Measurements from ENCODE around the gene SEC14L1.
A peak's percentile ranks its signal among the peaks of the same experiment; 100 is the strongest.

Gene SEC14L1

GRCh38 chr17:77117415-77117814 is 23.4 kb upstream of the SEC14L1 start:
- no peak for DNase-seq

- no peak for DNase-seq
Measured at GRCh38 chr17:77118251-77118928, 22.4 kb upstream of the SEC14L1 start.

- no peak for DNase-seq
Measured at GRCh38 chr17:77119668-77120301, 21.0 kb upstream of the SEC14L1 start.

- no peak for DNase-seq
Measured at GRCh38 chr17:77120868-77121267, 19.9 kb upstream of the SEC14L1 start.

GRCh38 chr17:77124192-77124889 is 16.4 kb upstream of the SEC14L1 start:
- DNase-seq: no peak

GRCh38 chr17:77125432-77125901 is 15.3 kb upstream of the SEC14L1 start:
- DNase-seq: no peak

- DNase-seq: no peak
Measured at GRCh38 chr17:77126519-77126918, 14.2 kb upstream of the SEC14L1 start.

GRCh38 chr17:77127735-77128361 is 12.9 kb upstream of the SEC14L1 start:
- peak; percentile 59 to 71 for DNase-seq

- DNase-seq: no peak
Measured at GRCh38 chr17:77128896-77129567, 11.7 kb upstream of the SEC14L1 start.

GRCh38 chr17:77129568-77130301 is 11.0 kb upstream of the SEC14L1 start:
- DNase-seq: no peak

- DNase-seq: no peak
Measured at GRCh38 chr17:77130525-77130924, 10.2 kb upstream of the SEC14L1 start.

GRCh38 chr17:77131904-77132303 is 8.9 kb upstream of the SEC14L1 start:
- no peak for DNase-seq

- no peak for DNase-seq
Measured at GRCh38 chr17:77132411-77133086, 8.2 kb upstream of the SEC14L1 start.

- no peak for DNase-seq
Measured at GRCh38 chr17:77133087-77133638, 7.6 kb upstream of the SEC14L1 start.

- DNase-seq: no peak
Measured at GRCh38 chr17:77136420-77136767, 4.4 kb upstream of the SEC14L1 start.

- DNase-seq: no peak
Measured at GRCh38 chr17:77137111-77137510, 3.7 kb upstream of the SEC14L1 start.

GRCh38 chr17:77137886-77138285 is 2.9 kb upstream of the SEC14L1 start:
- peak; percentile 60 to 71 for DNase-seq

GRCh38 chr17:77140166-77140877 is 447 bp upstream of the SEC14L1 start:
- peak; percentile 99 for DNase-seq

- DNase-seq: no peak
Measured at GRCh38 chr17:77141846-77142449, 1.2 kb downstream of the SEC14L1 start.

GRCh38 chr17:77142689-77143088 is 1.9 kb downstream of the SEC14L1 start:
- no peak for DNase-seq

All from activated CD4-positive, alpha-beta T cell treated with anti-CD3 and anti-CD28 coated beads, Interleukin-2, amount 50 U/mL, for 48 hours (primary cell).